NCI-H510A treated with DMSO at 0.1 percent for 48 hours (cell line): ENCODE data around the gene NFIX.
A peak's percentile ranks its signal among the peaks of the same experiment; 100 is the strongest.
"Not testable (repeated sequence)": the region's sequence is repeated elsewhere in the genome, so short reads cannot be mapped to it uniquely, and the experiment has no call there.

Source experiments
- DNase-seq: peaks from one replicate; lab custom pipeline; 2025; lab: John Stamatoyannopoulos, UW

The NFIX gene

GRCh38 chr19:12957389-12957952, 37.8 kb upstream of the NFIX start:
- not testable (repeated sequence) for DNase-seq

GRCh38 chr19:12959481-12959880, 35.8 kb upstream of the NFIX start:
- DNase-seq: no peak

GRCh38 chr19:12965017-12965811, 30.1 kb upstream of the NFIX start:
- DNase-seq: peak; percentile 61

DNA sequence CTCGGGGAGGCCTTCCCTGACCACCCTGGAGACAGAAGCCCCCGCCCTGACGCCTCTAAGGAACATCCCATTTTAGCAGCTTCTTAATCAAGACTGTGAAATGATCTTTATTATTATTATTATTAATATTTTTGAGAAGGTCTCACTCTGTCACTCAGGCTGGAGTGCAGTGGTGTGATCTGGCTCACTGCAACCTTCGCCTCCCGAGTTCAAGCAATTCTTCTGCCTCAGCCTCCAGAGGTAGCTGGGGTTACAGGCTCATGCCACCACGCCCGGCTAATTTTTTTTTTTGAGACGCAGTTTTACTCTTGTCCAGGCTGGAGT, 29.5 kb upstream of the NFIX start:
- no peak for DNase-seq

- DNase-seq: no peak
Measured at GRCh38 chr19:12967907-12968306, 27.4 kb upstream of the NFIX start.

DNA sequence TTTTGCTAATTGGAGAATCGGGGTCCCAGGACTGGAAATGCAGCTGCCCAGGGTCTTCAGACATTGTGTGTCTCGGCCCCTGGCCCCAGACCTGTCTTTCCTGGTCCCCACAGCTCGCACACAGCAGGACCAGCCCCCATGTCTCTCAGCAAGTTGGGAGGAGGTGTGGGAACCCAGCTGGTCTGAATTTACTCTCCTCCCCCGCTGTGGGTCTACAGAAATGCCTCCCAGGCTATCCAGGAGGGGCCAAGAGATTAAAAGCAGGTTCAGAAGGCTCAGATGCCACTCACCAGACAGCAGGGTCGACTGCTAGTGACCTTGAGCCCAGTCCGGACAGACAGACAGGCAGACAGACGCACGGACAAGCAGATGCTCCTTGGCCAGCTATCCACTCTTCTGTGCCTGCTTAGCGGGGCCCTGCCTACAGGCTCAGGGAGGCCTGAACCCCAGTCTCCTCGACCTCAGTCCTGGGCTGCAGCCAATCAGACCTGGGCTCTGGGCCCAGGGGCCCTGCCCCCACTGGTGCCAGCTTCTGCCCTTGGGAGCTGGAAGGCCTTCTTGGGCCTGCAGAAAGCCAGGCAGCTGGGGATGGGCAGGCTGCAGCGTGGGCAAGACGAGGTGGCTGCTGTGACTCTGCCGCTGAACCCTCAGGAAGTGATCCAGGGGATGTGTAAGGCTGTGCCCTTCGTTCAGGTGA, 25.8 kb upstream of the NFIX start, which contains the start of gene DAND5:
Gene DAND5 (plus strand): TSS at position 285 of the 697 bp plus-strand sequence. CDS start 85 bp downstream, at position 370.
- no peak for DNase-seq

- no peak for DNase-seq
Measured at GRCh38 chr19:12970070-12970820, 25.0 kb upstream of the NFIX start.

DNA sequence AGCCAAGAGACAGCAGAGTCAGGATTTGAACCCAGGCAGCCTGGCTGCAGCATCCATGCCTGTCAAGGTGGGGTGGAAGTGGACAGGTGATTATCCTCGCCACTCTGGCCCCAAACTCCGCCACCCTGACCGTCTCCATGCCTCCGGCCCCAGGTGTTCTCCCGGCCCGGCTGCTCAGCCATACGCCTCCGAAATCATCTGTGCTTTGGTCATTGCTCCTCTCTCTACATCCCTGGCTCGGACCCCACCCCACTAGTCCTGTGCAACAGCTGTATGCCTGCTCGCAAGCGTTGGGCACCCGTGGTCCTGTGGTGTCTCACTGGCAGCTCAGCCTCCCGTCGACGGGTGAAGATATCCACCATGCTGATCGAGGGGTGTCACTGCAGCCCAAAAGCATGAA, 22.0 kb upstream of the NFIX start:
- no peak for DNase-seq

GRCh38 chr19:12974301-12975220, 20.7 kb upstream of the NFIX start:
- DNase-seq: no peak

DNA sequence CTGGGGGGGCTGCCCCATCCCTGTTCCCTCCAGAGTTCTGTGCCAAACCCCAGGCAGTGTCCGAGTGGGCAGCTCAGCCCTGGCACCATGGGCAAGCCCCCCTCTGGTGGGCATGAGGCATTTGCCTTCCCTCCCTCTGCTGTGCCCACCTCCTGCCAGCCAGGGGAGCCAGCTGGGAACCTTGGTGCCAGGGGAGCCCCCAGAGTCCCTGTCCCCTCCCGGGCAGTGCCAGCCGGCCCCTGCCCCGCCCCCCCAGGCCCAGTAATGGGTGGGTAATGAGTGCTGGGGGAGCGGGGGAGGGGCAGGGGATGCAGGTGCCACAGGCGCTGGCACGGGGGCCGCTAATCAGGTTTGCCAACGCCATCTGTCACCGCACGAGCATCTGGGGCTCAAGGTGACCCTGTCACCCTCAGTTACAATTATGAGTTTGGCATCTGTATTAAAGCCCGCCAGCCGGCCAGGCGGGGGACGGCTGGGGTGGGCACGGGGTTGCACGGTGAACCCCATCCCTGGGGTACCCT, 20.0 kb upstream of the NFIX start:
- DNase-seq: no peak

DNA sequence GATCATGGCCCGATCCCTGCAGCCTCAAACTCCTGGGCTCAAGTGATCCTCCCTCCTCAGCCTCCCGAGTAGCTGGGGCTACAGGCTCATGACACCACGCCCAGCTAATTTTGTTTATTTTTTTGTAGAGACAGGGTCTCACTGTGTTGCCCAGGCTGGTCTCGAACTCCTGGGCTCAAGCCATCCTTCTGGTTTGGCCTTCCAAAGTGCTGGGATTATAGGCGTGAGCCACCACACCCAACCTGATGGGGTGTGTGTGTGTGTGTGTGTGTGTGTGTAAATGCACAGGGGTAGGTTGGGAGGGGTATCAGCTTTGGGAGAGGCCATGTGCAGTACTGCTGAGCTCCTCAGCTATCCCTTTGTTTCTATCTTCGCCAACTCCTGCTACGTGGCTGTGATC, 19.2 kb upstream of the NFIX start:
- DNase-seq: not testable (repeated sequence)

DNA sequence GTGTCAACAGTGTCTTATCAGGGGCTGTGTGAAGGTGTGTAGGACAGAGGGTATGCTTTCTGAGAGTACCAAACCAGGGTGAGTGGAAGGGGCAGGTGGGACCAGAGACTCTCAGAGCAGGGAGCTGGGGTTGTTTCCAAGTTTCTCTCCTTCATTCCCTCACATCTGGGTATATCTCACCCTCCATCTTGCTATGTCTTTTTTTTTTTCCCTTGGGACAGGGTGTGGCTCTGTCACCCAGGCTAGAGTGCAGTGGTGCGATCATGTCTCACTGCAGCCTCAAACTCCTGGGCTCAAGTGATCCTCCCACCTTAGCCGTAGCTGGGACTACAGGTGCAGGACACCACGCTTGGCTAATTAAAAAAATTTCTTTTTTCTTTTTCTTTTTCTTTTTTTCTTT, 15.3 kb upstream of the NFIX start:
- no peak for DNase-seq

DNA sequence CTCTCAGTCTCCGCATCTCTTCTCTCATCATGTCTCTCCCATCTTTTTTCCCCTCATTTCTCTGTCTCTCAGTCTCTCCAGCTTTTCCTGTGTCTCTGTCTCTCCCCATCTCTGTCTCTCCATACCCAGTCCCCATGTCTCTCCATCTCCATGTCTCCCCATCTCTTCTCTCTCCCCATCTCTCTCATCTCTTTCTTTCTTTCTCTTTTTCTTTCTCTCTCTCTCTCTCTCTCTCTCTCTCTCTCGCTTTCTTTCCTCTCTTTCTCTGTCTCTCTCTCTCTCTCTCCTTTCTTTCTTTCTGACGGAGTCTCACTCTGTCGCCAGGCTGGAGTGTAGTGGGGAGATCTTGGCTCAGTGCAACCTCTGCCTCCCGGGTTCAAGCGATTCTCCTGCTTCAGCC, 12.6 kb upstream of the NFIX start:
- DNase-seq: no peak

GRCh38 chr19:12983091-12983490, 12.2 kb upstream of the NFIX start:
- no peak for DNase-seq

DNA sequence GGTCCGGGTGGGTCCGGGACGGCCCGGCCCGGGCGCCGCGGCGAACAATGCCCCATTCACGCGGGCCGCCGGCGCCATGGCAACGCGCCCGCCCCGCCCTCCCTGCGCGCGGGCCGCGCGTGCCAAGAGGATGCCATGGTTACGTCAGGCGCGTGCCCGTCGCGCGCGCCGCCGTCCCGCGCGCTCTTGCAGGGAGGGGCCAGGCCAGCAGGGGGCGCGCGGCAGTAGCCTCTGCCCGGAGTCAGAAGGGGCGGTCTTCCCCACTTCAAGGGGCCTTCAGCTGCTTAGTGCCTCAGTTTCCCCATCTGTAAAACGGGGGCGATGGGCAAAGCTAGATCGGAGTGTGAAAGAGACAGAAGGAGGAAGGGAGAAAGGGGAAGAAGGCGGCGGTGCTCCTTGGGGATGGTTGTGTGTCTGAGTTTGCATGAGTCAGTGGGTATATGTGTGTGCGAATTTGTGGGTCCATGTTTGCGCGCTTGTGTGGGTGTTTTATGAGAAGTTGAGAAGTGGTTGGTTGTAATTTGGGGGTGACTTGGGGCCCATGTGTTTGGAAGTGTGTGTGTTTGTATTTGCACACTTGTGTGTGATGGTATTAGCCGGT, 11.6 kb upstream of the NFIX start:
- DNase-seq: peak; percentile 81

GRCh38 chr19:12984143-12984627, 11.1 kb upstream of the NFIX start:
- no peak for DNase-seq

GRCh38 chr19:12984683-12985048, 10.6 kb upstream of the NFIX start:
- DNase-seq: no peak

GRCh38 chr19:12985049-12985776, 10.1 kb upstream of the NFIX start:
- peak; percentile 47 for DNase-seq

DNA sequence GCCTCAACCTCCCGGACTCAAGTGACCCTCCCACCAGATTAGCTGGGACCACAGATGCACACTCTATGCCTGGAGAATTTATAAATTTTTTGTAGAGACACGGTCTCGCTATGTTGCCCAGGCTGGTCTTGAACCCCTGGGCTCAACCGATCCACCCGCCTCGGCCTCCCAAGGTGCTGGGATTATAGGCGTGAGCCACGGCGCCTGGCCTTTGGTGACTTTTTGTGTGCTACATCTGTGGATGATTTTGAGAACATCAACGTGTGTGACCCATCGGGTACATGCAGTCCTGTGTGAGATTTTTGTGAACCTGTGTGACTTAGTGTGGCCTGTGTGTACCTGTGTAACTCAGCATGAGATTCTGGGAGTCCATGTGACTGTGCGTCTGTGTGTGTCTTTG, 8.5 kb upstream of the NFIX start:
- no peak for DNase-seq

DNA sequence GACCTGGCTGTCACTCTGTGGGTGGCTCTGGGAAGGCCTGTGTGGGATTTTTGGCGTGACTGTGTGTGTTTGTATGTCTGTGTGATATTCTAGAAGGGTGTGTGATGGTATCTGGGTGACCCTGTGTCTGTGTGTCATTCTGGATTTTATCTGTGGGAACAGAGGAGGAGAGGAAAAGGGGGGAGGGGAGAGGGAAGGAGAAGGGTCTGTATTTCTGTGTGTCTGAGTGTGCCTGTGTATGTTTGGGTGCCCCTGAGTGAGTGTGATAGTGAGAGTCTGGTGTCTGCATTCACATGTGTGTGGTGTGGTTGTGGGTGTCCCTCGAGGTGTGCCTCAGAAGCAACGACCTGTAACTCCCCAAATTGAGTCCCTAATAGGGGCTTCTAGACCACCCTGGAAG, 8.1 kb upstream of the NFIX start:
- no peak for DNase-seq
